DMS 273 (cell line): Measurements from ENCODE around the gene KDM1B.

ENCODE experiments used
- DNase-seq: peaks from one replicate; lab custom pipeline; 2025; ENCODE audit not compliant: unreplicated experiment; lab: John Stamatoyannopoulos, UW

Gene KDM1B, protein sequence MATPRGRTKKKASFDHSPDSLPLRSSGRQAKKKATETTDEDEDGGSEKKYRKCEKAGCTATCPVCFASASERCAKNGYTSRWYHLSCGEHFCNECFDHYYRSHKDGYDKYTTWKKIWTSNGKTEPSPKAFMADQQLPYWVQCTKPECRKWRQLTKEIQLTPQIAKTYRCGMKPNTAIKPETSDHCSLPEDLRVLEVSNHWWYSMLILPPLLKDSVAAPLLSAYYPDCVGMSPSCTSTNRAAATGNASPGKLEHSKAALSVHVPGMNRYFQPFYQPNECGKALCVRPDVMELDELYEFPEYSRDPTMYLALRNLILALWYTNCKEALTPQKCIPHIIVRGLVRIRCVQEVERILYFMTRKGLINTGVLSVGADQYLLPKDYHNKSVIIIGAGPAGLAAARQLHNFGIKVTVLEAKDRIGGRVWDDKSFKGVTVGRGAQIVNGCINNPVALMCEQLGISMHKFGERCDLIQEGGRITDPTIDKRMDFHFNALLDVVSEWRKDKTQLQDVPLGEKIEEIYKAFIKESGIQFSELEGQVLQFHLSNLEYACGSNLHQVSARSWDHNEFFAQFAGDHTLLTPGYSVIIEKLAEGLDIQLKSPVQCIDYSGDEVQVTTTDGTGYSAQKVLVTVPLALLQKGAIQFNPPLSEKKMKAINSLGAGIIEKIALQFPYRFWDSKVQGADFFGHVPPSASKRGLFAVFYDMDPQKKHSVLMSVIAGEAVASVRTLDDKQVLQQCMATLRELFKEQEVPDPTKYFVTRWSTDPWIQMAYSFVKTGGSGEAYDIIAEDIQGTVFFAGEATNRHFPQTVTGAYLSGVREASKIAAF

GRCh38 chr6:18155150-18155863 lies at the start of gene KDM1B:
Gene KDM1B (plus strand): TSS chr6:18155422. CDS start chr6:18159896, 4,474 bp downstream.
- peak; percentile 99 for DNase-seq

- no peak for DNase-seq
Observed at GRCh38 chr6:18107061-18107460, 48.2 kb upstream of the KDM1B start.

DNA sequence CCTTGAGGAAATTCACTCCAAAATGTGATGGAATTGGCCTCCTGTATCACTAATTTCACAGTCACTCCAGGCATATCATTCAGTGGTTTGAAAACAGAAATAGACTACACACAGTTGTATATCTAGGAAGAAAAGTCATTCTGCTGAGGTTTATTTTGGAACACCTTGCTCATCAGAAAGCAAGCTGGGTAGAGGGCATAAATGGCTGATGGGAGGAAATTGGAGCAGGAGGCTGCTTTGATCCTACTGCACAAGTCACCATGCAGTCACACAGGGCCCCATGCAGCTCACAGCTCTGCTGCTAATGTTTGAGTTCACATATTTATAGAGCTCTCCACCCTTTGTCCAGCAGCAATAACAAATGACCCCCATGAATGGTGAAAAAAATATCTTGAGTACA lies 45.1 kb upstream of the KDM1B start:
- no peak for DNase-seq

GRCh38 chr6:18115356-18115755 lies 39.9 kb upstream of the KDM1B start:
- DNase-seq, result no peak

GRCh38 chr6:18117136-18117535 lies 38.1 kb upstream of the KDM1B start:
- DNase-seq, result peak; percentile 36

- DNase-seq, result peak; percentile 93
Observed at GRCh38 chr6:18118330-18118729, 36.9 kb upstream of the KDM1B start.

- DNase-seq, result peak; percentile 7
Observed at GRCh38 chr6:18119236-18119635, 36.0 kb upstream of the KDM1B start.

GRCh38 chr6:18121580-18122127 lies 33.6 kb upstream of the KDM1B start:
- no peak for DNase-seq

GRCh38 chr6:18122128-18123093 lies 32.8 kb upstream of the KDM1B start, which contains the start of gene NHLRC1:
Gene NHLRC1 (minus strand): TSS chr6:18122677. CDS start chr6:18122606, 71 bp downstream.
- DNase-seq, result peak; percentile 5

DNA sequence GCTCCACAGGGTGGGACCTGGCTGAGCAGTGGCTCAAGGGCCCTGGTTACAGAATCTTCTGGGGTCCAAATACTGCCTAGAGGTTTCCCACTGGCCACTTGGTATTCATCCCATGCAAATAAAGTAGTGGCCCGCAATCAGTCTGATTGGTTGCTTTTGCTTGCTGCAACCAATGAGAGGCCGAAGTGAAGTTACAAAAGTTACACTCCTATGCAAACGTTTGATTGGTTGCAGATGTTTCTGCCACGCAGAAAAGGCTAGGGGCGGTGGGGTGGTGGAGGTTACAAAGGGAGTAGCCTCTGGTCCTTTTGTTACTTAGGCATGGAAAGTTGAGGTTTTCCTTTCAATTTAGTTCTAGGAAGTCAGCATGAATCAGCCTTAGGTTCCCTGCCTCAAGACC lies 29.1 kb upstream of the KDM1B start:
- no peak for DNase-seq

- DNase-seq, result no peak
Observed at GRCh38 chr6:18132346-18132745, 22.9 kb upstream of the KDM1B start.

DNA sequence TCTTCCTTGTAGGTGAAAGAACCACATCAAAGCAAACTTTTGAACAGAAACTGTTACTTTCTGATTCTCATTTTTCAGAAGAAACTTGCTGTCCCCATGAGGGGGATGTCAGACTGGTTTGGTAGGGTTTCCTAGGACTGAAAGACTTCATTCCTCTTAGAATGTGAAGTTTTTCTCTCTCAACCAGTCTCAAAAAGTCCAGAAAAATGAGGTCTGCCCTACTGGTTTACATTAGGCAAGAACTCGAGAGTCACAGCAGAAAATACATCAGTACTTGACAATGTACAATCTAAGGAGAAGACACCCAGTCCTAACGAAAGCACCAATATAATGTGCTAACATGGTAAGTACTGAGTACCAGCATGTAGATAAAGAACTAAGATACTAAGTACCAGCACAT lies 20.1 kb upstream of the KDM1B start:
- no peak for DNase-seq

GRCh38 chr6:18136260-18136659 lies 19.0 kb upstream of the KDM1B start:
- no peak for DNase-seq

DNA sequence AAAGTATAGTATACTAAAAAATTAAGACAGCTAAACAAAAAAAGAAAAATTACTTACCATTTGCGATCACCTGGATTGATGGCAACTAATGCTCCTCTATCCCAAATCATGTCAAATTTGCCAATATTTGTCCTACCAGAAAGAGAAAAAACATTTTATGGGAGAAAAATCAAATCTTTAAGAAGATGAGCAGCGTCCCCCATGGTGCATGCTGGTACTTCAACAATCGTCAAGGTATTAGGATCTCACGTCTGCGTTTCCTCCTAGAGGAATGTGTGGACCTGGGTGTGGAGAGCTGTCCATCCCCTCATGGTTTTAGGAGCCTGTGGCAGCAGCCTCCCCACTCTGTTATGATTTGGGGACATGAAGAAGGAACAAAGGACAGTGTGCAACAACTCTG lies 16.3 kb upstream of the KDM1B start:
- no peak for DNase-seq

DNA sequence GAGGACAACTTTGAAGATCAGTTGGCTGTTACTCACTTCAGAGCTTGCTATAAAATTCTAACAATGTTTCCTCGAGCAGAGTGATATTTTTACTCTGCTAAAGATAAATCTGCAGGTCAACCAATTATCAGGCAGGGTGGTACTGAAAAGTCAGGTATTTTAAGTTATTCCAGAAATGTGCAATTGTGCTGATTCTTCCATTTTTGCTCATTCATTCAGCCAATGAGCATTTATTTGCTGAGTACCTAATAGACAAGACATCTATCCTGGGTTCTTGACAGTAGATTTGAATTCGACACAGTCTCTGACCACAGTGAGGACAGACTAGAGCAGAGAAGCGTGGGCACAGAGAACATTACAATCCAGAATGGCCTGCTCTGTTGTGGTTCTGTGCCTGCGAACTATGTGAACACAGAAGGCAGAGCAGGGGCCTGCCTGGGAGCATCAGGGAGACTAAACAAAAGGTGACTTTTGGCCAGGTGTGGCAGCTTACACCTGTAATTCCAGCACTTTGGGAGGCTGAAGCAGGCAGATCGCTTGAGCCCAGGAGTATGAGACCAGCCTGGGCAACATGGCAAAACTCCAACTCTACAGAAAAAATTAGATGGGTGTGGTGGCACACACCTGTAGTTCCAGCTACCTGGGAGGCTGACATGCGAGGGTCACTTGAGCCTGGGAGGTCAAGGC lies 15.1 kb upstream of the KDM1B start:
- DNase-seq, result no peak

DNA sequence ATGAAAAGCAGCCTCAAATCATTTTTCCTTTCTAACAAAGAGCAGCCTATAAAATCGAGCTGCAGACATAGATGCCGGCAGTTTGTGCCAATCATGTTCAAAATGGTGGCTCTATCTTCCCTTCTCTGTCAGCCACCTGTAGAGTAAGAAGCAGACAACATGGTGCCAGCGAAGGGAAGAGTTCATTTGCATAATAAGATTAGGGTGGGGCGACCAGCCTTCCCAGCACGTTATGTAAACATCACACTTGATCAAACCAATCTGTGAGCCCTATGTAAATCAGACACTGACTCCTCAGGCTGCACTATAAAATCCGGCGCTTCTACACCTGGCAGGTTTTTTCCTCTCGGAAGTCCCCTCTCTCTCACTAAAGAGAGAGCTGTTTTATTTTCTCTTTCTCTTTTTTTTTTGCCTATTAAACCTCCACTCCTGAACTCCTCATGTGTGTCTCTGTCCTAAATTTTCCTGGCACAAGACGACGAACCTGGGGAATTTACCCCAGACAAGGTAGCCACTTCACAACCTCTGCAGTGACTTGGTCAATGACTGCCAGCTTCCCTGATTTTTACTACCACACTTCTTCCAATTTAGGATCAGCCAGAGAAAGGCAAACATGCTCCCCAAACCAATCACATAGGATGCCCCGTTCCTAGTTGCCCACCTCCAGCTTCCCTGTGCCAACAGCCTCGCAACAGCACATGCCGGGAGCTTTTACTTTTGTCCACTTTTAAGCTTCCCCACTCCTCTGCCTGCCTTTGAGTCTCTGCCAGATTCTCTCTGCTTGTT lies 13.2 kb upstream of the KDM1B start:
- DNase-seq, result peak; percentile 10

DNA sequence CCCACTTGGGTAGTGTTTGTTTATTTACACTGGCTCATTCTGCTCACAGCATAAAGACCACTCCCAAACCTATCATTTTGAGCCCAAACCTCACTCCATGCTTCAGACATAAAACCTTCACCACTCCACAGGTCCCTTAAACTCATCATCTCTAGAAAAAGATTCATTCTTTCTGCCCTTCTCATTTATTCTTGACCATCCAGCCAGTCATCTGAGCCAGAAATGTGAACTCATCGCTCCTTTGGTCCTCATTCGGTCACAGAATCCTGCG lies 12.7 kb upstream of the KDM1B start:
- no peak for DNase-seq

DNA sequence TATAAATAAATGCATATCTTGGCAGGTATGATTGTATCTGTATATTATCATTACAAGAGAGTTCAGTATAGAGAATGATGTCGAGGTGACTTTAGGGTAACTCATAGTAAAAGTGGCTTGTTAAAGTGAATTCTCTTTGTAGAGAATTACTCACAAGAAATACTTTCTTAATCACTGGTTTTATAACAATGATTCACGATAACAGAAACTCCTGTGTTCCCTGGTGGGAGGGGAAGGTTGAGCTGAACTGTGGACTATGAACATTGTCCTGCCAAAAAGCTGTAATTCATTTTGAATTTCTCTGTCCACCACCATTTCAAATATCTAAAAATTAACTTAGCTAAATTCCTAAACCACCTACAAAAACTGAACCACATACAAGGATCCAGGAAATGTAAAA lies 8.1 kb upstream of the KDM1B start:
- DNase-seq, result no peak

GRCh38 chr6:18147616-18148015 lies 7.6 kb upstream of the KDM1B start:
- no peak for DNase-seq
